Measurements from ENCODE around the gene ZIC4.

The ZIC4 gene

DNA sequence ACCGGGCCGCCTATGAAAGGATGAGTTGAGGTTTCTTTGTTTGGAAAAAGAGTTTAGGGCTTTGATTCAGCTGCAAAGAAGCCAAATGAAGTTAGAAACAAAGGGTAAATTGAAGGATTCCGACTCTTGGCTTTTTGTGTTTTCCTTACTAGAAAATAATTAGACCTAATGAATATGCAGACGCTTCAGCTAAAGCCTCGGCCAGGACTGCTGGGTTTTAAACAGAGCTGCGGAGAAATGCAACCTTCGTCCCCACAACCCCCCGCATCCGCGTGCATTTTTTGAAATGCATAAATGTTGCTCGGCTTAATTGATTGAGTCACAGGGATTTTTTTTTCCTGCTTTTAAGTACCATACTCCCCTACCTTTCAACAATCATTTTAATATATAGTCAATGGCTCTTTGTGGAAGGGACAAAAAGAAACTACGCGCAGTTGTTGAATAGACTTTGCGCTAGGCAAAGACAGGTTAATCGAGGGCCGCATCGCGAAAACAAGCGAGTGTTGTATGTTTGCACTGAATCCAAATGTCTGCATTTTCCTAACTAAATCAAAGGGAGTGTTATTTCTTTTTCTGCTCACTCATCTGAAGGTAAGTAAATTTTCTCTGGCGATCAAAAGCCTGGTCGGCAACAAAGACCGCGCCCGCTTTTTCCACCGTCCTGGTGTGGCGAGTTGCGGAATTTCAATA lies 1.3 kb upstream of the ZIC4 start:
- H3K4me3 ChIP-seq (ENCODE audit: low read depth, low read length), result no peak overlapping the region

DNA sequence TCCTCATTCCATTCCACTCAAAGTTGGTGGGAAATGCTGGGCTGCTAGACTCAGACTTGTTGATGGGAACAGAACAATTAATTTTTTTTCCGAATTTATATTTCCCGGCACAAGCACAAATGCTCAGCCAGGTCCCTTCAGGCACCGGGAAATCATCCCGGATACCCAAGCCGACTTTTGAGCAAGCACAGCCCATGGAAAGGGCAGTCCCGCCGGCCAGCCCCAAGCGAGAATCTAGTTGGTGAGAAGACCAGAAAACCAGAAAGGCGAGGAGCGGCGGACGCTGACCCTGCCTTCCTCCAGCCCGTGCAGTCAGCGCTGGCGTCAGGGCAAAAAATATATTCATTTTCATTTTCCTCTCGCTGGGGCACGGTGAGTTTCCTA lies 763 bp upstream of the ZIC4 start:
- H3K4me3 ChIP-seq (ENCODE audit: low read depth, low read length), result no peak overlapping the region

DNA sequence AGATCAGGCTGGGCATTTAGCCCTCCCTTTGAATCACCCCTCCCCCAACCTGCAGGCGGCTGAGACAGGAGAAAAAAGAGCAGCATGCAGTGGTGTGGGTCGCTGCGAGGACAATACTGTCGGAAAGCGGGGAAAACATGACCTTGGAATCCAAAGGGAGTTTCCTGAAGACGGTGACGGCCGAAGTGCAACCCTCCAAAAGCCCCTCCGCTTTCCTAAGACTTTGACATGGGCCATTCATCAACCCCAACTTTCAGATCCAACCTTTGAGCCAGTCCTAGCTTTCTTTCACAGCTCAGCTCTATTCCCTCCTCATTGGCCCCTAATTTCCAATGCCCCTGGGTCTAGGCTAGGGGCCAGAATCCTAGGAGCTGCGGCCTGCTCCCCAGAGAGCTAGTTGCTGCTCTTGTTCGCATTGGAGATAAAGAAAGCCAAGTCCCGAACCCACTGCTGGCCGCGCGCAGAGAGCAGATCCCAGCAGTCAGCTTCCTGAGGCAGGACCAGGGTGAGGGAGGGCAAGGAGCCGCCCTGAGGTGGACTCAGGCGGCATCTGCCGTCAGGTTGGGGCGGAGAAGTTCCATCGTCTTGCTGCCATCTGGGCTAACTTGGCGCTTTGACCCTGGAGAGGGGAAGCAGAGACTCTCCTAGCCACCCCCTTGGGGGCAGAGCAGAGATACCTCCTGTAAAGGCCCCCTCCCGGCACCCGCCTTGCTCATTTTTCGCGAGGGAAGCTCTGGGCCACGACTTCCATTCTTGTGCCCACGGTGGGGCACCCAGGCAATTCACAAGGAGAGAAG lies 914 bp downstream of the ZIC4 start:
- no peak overlapping the region for H3K4me3 ChIP-seq (ENCODE audit: low read depth, low read length)

DNA sequence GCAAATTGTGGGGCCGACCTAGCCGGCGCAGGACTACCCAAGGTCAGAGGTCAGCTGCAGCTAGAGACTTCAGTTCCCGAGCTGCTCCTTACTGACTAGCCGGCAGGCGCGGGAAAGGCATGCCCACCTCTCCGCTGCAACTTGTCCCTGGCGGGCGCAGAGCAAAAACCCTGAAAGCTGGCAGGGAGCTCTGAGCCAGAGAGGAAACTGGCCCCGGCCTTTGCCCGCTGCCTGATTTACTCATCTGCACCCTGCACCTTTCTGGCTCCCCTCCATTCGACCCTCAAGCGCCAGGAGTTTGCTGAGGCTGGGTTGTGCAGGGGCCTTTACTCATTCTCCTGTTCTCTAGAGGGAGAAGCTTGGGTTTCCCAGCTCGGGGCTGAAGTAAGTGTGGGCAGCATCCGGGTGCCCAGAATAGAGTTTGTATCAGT lies 1.5 kb downstream of the ZIC4 start:
- no peak overlapping the region for H3K4me3 ChIP-seq (ENCODE audit: low read depth, low read length)

DNA sequence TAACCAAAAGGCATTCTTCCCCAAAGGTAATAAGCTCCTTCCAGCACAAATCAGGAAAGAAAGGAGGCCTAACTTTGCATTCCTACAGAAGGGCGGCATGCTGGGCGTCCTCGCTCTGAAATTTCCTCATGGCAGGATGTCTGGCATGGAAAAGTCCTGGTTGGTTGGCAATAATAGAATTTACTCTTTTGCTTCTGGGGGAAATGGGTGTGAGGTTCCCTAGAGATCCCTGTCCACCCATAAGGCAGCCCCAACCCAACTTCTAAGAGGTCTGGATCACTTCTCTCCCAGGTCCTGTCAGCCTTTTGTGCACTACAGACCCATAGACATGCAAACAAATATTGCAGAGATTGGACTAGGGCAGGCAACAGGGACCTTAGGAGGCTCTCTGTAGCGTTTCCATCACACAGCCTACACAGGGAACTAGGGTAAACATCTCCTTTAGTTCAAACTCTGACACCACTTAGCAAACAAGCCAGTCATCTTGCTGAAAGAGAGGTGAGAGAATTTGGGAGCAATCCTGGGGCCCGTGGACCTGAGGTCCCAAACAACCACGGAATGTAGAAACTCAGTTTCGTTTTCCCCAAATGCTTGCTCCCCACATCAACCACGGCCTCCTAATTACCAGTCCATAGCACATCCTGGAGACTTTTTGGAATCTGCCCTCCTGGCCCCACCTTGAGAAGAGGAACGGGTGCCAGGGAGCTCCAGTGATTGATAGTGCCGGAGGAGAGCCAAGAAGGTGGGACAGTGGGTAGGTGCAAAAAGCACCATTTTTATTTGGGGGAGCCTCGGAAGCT lies 2.1 kb downstream of the ZIC4 start:
- H3K4me3 ChIP-seq (ENCODE audit: low read depth, low read length), result no peak overlapping the region

DNA sequence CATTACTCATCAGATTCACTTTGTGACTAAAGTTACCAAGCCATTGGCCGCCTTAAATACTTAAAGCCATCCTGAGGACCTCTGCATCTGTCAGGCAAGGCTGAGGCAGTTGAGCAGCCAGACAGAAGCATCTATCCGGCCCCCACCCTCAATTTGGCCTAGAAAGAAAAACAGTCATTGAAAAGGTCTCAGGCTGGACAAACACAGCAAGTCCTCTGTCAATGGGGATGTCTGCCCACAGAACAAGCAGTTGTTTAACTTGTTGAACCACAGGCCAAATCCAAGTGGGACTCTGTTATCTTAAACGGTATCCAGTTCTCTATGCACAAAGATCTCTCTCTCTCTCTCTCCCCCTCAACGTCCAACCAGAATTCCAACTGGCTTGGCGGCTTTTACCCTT lies 2.8 kb downstream of the ZIC4 start:
- H3K4me3 ChIP-seq (ENCODE audit: low read depth, low read length), result no peak overlapping the region

DNA sequence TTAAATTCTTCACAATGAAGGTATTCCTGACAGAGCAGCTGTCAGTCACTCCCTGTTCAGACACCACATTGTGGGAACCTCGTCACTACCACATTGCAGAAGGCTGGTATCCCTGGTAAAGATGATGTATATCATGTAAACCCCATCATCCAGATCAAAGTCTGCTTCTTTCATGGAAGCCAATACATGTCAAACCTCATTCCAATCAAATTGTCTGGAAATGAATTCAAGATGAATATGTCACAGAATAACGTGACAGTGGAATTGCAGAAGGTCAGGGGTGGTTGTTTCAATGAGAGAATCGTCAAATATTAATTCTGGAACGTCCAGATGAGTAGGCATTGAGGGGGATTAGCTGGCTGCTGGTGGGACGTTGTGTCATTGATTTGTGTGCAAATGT lies 4.2 kb downstream of the ZIC4 start:
- no peak overlapping the region for H3K4me3 ChIP-seq (ENCODE audit: low read depth, low read length)

DNA sequence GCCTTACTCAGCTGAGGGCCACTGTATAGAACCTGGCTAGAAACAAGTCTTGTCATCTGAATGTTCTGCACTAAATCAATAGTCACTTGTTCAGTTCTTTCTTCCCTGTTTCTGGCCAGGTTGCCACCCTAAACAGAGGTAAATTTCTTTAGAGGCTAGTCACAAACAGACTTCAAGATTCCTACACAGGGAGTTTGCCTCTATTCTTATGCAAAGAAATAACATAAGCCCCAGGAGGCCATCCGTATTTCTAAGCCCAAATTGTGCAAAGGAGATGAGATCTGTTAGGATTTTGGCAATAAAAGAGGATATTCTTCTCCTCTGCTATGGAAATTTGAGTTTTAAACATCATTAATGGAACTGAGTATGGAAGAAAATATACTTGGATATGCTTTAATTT lies 4.9 kb downstream of the ZIC4 start:
- H3K4me3 ChIP-seq (ENCODE audit: low read depth, low read length), result no peak overlapping the region

DNA sequence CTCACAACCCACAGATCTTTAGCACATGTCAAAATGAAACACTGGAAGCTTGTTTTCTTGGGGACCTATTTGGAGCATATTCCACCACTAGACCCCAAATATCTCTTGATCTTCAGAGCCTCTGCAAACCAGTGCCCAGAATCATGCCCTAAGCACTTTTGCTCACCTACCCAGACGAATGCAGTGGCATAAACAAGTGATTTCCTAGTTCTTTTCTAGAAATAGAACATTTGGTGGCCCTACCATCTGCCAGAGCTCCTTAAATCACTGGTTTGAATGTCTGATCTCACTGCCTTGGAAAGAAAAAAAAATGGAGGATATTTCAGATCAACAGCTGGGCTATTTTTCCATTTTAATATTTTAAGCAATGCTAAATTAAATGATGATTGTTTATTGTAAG lies 5.3 kb downstream of the ZIC4 start:
- no peak overlapping the region for H3K4me3 ChIP-seq (ENCODE audit: low read depth, low read length)

DNA sequence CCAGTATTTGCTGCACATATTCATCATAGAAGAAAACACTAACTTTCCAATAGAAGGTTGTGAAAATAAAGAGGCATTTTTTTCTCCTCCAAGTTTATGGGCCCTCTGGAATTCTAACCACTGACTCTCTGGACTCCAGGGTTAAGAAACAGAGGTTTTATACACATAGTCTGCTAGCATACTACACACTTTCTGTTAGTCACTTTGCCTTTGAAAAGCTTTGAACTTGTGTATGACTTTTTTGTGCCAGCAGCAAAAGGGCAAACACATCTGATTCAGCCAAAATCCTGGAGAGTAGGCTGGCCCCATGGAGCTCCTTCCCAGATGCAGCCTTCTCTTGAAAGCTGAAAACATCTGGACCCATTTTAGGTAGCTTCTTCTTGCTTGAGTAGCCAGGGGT lies 6.2 kb downstream of the ZIC4 start:
- no peak overlapping the region for H3K4me3 ChIP-seq (ENCODE audit: low read depth, low read length)

DNA sequence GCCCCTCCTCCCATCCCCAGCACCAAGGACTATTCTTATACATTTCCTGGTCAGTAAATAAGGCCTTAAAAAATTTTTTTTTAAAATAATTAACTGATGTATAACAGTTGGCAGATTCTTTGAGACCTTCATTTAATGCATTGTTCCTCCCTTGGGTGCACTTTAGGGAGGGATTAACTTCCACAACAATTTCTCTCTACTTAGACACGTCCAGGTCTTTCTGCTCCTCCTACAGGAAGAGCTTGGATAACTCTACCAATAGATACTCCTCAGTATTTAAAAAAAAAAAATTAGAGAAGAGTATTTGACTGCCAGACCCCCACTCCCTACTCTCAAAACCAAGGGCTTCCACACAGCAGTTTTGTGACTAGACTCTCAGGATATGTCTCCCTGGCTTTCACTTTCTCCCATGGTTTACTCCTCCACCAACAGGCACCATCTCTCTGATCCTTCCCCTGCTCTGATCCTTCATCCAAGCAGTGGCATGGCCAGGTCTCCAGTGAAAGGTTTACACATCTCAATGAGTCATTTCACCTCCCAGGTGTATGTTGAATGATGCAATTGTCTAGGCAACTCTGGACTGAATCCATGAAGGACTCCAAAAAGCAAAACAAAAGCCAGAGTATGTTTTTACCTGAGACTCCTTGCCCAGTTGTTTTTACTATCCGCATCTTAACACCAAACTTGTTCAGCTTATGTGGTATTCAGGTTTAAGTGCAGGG lies 7.4 kb downstream of the ZIC4 start:
- no peak overlapping the region for H3K4me3 ChIP-seq (ENCODE audit: low read depth, low read length)

DNA sequence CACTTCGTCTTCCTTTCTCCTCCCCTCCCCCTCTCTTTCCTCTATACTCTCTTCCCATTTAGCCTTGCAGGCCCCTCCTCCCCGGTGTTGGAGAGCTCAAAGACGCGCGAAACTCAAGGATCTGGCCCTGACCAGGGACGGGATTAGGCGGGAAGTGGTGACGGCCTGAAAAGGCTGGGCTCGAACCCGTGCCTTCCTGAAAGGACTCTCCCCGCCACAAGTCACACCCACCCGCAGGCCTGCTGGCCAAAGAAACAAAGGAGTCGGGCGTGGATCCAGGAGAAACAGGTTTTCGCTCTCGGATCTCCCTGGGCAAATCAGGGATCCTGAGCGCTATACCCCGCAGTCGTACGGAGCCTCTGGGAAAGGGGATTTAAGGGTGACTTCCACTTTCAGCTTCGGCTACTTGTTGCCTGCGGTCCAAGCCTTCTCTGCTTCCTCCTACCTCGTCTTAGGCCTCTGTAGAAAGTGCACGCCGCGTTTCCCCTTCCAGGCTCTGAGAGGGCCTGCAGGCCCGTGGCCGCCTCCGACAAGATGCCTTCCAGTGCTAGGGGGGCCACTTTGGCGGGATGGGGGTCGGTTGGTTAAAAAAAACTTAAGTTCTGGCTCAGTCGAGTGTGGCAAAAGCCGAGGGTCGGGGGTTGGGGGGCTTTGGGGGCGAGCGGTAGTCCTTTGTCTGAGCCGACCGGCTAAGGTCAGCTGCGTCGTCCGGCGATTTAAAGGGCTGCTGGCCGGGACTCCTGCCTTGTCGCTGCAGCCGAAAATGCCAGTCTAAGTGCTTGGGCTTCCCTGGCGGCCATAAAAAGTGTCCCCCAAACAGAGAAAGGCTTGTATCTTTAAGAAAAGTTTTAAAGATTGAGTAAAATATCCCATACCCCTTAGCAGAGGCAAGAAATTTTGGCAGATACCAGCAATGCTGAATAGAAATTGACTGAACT lies 8.2 kb downstream of the ZIC4 start:
- peak overlapping the region; percentile 13 for H3K4me3 ChIP-seq (ENCODE audit: low read depth, low read length)

DNA sequence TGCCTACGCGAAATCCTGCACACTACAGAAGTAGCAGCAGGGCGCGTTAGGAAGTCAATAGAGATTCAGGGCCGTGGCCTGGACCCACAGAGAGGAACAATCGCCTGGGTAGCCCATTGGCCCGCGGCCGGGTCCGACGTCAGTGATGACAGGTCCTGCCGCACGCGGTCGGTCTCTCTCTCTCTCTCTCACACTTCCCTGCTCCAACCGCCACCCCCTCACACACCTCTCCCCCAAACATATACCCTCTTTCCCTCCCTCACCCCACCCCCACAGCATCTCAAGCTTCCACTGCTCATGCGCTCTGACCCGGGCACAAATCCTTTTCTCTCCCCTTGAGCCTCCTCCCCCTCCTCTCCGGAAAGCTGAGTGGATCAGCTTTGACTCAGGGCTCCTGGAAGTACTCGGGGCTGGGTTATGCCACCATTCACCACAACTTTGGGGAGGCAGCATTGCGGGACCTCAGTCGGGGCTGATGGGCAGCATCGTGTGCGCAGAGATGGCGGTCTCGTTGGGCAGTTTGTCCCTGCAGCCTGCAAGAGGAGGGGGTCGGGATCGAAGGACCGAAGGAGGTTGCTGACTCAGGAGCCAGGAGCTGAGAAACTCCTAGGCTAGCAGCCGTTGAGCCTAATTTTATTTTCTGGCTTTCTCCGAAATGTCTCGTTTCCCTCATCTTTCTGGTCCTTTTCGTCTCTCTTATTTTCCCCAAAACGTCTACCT lies 9.0 kb downstream of the ZIC4 start:
- peak overlapping the region; percentile 34 for H3K4me3 ChIP-seq (ENCODE audit: low read depth, low read length)

DNA sequence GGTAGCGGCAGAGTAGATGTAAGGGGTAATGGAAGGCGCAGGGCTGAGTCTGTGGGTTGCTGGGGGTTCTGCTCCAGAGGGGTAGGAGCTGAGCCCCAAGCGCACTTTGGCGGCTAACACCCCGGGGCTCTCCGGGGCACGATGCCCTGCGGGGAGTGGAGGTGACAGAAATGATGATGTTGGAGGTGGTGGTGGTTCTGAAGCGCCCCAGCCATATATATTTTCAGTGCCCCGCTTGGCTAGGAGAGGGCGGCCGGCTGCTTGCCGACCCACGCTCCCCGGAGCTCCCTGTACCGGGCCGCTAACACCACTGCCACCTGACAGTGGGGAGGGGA lies 9.7 kb downstream of the ZIC4 start:
- H3K4me3 ChIP-seq (ENCODE audit: low read depth, low read length), result no peak overlapping the region

DNA sequence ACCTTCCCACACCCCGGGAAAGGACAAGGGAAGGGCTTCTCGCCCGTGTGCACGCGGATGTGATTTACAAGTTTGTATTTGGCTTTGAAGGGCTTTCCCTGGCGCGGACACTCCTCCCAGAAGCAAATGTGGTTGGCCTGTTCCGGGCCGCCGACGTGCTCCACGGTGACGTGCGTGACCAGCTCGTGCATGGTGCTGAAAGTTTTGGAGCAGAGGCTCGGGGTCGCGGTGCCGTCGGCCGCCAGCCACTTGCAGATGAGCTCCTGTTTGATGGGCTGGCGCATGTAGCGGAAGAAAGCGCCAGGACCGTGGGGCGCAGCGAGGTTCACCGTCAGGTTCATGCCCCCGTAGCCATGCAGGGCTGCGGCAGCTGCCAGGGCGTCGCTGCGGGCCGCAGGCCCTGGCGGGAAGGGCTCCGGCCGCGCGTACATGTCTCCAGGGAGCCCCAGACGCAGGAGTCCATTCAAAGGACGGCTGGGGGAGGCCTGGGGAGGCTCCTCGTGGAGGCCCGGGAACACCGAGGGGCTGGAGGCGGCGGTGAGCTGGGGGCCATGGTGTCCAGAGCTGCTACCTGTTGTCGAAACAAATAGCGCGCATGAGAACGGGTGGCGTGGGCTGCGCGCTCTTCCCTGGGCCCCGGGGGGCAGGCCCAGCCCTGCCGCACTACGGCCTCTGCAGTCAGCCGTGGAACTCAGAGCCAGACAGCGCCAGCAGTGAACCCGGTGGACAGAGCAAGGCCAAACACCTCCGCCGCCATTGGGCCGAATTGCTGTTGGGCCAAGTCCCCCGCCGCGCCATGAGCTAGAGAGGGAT lies 10.2 kb downstream of the ZIC4 start:
- no peak overlapping the region for H3K4me3 ChIP-seq (ENCODE audit: low read depth, low read length)

DNA sequence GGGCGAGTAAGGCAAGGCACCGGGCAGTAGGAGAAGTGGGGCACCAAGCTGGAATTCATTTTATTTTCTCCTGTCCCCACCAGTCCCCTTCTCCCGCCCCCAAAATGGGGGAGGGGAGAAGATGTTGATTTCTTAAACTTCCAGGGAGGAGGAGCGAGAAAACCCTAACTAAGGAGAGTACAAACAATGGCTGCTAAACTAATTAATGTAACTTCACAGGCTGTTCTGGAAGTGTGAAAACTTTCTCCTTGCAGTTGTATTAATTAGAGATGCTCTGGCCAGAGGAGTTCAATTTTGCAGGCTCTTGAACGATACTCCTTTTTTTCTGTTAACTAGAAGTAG lies 11.5 kb downstream of the ZIC4 start:
- H3K4me3 ChIP-seq (ENCODE audit: low read depth, low read length), result no peak overlapping the region

DNA sequence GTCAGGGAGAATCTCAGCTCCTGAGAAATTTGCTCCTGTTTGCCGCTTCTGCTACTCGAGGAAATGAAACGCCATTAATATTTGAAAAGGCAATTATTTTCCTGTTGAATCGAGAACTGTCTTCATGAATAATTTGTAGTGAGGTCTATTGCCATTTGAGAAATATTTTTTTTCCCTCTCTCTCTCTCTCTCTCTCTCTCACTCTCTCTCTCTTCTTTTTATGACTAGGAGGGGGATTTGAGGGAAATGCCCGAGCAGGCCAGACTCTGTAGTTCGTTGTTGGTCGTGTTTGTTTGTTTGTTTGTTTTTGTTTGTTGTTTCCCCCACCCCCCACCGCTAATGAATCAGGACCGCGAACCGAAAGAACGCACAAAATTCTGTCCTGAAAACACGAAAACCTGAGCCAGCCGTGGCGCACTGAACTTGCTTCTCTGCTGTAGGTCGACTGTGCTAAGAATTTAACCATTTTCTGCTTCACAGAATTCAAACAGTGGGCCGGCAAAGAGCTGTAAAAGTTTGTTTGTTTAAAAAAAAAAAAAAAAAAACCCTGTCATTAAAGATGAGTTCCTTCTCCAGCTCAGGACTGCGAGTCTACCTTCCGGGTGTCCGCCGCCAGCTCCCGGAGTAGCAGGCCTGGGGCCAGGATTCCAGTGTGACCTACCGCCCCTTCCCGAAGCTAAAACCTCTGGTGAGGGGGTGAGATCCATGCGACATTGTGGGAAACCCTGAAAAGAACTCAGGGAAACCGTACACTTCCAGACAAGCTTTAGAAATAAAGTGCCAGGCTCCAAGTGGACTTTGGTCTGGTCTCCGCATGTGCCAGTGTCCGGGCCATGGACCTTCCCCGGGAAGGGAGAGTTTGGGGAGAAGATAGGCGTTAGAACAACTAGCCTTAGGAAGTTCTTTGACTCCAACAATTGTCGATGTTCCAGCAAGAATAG lies 12.1 kb downstream of the ZIC4 start:
- H3K4me3 ChIP-seq (ENCODE audit: low read depth, low read length), result peak overlapping the region; percentile 43

Measured in iPS-11a (cell line).